Measurements from ENCODE around the gene SORCS2. TPM values are rescaled to one million over a fixed set of nuclear protein-coding genes. Genes with fewer than 3 reads are reported as not detected.

Gene SORCS2
- total RNA-seq, 1 donor from 2014 or later: not detected

- intact Hi-C loops (cut with micrococcal nuclease): no loop called here
- H3K4me1 Mint-ChIP-seq (ENCODE audit: low read depth): no peaks in the 10 kb centered on the region
- DNase-seq (ENCODE audit: low spot score): no peak
Measured at GRCh38 chr4:7673121-7673520, 480.8 kb downstream of the SORCS2 start.

DNA sequence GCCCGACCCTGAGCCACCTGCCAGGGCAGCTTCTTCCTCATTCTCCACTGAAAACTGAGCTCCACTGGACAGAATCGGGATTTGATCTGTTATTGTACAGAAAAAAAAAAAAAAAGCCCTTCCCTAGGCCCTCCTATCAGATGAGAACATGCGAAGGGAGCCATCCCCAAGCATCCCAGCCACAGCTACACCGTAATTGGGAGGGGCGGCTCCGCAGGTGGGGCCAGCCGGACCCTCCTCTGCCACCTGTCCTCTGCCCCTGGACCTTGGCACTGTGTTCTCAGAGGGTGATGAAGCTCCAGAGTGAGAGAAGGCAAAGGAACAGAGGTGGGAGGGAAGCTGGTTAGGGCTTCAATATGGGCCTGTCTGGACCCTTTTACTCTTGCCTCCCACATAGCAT, 482.4 kb downstream of the SORCS2 start:
- no peak overlapping the region for H3K4me3 Mint-ChIP-seq
- H3K27ac Mint-ChIP-seq: no peak overlapping the region
- H3K27me3 Mint-ChIP-seq (ENCODE audit: insufficient read depth): peaks cover 9% of the 10 kb centered on the region
- DNase-seq (ENCODE audit: low spot score): no peak
- H3K4me1 Mint-ChIP-seq (ENCODE audit: low read depth): no peaks in the 10 kb centered on the region
- intact Hi-C loops (cut with micrococcal nuclease): no loop called here
- no peaks in the 10 kb centered on the region for H3K36me3 Mint-ChIP-seq (ENCODE audit: low read depth)
- no peaks in the 10 kb centered on the region for H3K9me3 Mint-ChIP-seq

More at GRCh38 chr4:7673121-7673520, 480.8 kb downstream of the SORCS2 start:
- no peak overlapping the region for H3K27ac Mint-ChIP-seq
- no peak overlapping the region for H3K4me3 Mint-ChIP-seq
- no peaks in the 10 kb centered on the region for H3K9me3 Mint-ChIP-seq
- H3K36me3 Mint-ChIP-seq (ENCODE audit: low read depth): no peaks in the 10 kb centered on the region
- H3K27me3 Mint-ChIP-seq (ENCODE audit: insufficient read depth): peaks cover 9% of the 10 kb centered on the region

GRCh38 chr4:7675136-7675535, 482.8 kb downstream of the SORCS2 start:
- Mint-ChIP-seq H3K4me1 (ENCODE audit: low read depth) (no peaks in the 10 kb centered on the region), H3K27me3 (ENCODE audit: insufficient read depth) (peaks cover 9% of the 10 kb centered on the region), H3K27ac (no peak overlapping the region), H3K36me3 (ENCODE audit: low read depth) (no peaks in the 10 kb centered on the region), H3K4me3 (no peak overlapping the region), H3K9me3 (no peaks in the 10 kb centered on the region)
- intact Hi-C loops (cut with micrococcal nuclease): no loop called here
- DNase-seq (ENCODE audit: low spot score): no peak

- no peak overlapping the region for H3K27ac Mint-ChIP-seq
- intact Hi-C loops (cut with micrococcal nuclease): no loop called here
- H3K27me3 Mint-ChIP-seq (ENCODE audit: insufficient read depth): peaks cover 9% of the 10 kb centered on the region
- no peak for DNase-seq (ENCODE audit: low spot score)
- H3K4me1 Mint-ChIP-seq (ENCODE audit: low read depth): no peaks in the 10 kb centered on the region
- H3K36me3 Mint-ChIP-seq (ENCODE audit: low read depth): no peaks in the 10 kb centered on the region
- H3K4me3 Mint-ChIP-seq: no peak overlapping the region
- no peaks in the 10 kb centered on the region for H3K9me3 Mint-ChIP-seq
Measured at GRCh38 chr4:7675612-7676320, 483.4 kb downstream of the SORCS2 start.

- no peaks in the 10 kb centered on the region for H3K36me3 Mint-ChIP-seq (ENCODE audit: low read depth)
- intact Hi-C loops (cut with micrococcal nuclease): no loop called here
- H3K4me1 Mint-ChIP-seq (ENCODE audit: low read depth): no peaks in the 10 kb centered on the region
- no peak for DNase-seq (ENCODE audit: low spot score)
- peaks cover 5% of the 10 kb centered on the region for H3K27me3 Mint-ChIP-seq (ENCODE audit: insufficient read depth)
- no peak overlapping the region for H3K27ac Mint-ChIP-seq
- no peak overlapping the region for H3K4me3 Mint-ChIP-seq
- no peaks in the 10 kb centered on the region for H3K9me3 Mint-ChIP-seq
Measured at GRCh38 chr4:7676398-7676922, 484.1 kb downstream of the SORCS2 start.

- H3K9me3 Mint-ChIP-seq: no peaks in the 10 kb centered on the region
- H3K4me1 Mint-ChIP-seq (ENCODE audit: low read depth): no peaks in the 10 kb centered on the region
- DNase-seq (ENCODE audit: low spot score): no peak
- no peaks in the 10 kb centered on the region for H3K36me3 Mint-ChIP-seq (ENCODE audit: low read depth)
- no peak overlapping the region for H3K27ac Mint-ChIP-seq
- intact Hi-C loops (cut with micrococcal nuclease): no loop called here
- H3K27me3 Mint-ChIP-seq (ENCODE audit: insufficient read depth): peaks cover under 1% of the 10 kb centered on the region
- H3K4me3 Mint-ChIP-seq: no peak overlapping the region
Measured at GRCh38 chr4:7677086-7677485, 484.7 kb downstream of the SORCS2 start.

GRCh38 chr4:7677799-7678301, 485.5 kb downstream of the SORCS2 start:
- DNase-seq (ENCODE audit: low spot score): no peak
- Mint-ChIP-seq H3K36me3 (ENCODE audit: low read depth) (no peaks in the 10 kb centered on the region), H3K4me1 (ENCODE audit: low read depth) (no peaks in the 10 kb centered on the region), H3K9me3 (no peaks in the 10 kb centered on the region), H3K27ac (no peak overlapping the region), H3K27me3 (ENCODE audit: insufficient read depth) (no peaks in the 10 kb centered on the region), H3K4me3 (no peak overlapping the region)
- intact Hi-C loops (cut with micrococcal nuclease): no loop called here

- Mint-ChIP-seq H3K27ac (no peak overlapping the region), H3K36me3 (ENCODE audit: low read depth) (no peaks in the 10 kb centered on the region), H3K4me3 (no peak overlapping the region), H3K9me3 (no peaks in the 10 kb centered on the region), H3K4me1 (ENCODE audit: low read depth) (no peaks in the 10 kb centered on the region), H3K27me3 (ENCODE audit: insufficient read depth) (no peaks in the 10 kb centered on the region)
- no peak for DNase-seq (ENCODE audit: low spot score)
- intact Hi-C loops (cut with micrococcal nuclease): no loop called here
Measured at GRCh38 chr4:7678318-7678852, 486.0 kb downstream of the SORCS2 start.

- no peaks in the 10 kb centered on the region for H3K4me1 Mint-ChIP-seq (ENCODE audit: low read depth)
- no peak overlapping the region for H3K27ac Mint-ChIP-seq
- DNase-seq (ENCODE audit: low spot score): no peak
- intact Hi-C loops (cut with micrococcal nuclease): no loop called here
- no peaks in the 10 kb centered on the region for H3K27me3 Mint-ChIP-seq (ENCODE audit: insufficient read depth)
- H3K36me3 Mint-ChIP-seq (ENCODE audit: low read depth): no peaks in the 10 kb centered on the region
- H3K9me3 Mint-ChIP-seq: no peaks in the 10 kb centered on the region
- H3K4me3 Mint-ChIP-seq: no peak overlapping the region
Measured at GRCh38 chr4:7679406-7680040, 487.2 kb downstream of the SORCS2 start.

GRCh38 chr4:7680106-7680505, 487.8 kb downstream of the SORCS2 start:
- no peaks in the 10 kb centered on the region for H3K27me3 Mint-ChIP-seq (ENCODE audit: insufficient read depth)
- H3K4me1 Mint-ChIP-seq (ENCODE audit: low read depth): no peaks in the 10 kb centered on the region
- intact Hi-C loops (cut with micrococcal nuclease): no loop called here

DNA sequence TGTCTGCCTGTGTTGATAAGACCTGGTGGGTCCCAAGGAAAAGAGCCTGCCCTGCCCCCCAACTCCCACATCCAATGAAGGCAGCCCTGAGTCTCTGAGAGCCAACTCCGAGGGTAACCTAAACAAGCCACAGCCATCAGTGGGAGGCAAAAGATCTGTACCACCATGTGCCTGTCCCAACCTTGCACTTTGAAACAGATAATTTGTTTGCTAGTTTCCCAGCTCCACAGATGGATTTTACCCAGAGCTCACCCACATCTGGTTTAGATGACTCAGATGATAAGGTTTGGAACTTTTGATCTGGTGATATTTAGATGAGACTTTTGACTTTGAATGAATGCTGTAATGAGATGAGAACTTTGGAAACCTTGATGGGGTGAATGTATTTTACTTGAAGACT, 488.4 kb downstream of the SORCS2 start:
- H3K27ac Mint-ChIP-seq: no peak overlapping the region
- H3K36me3 Mint-ChIP-seq (ENCODE audit: low read depth): no peaks in the 10 kb centered on the region
- H3K4me3 Mint-ChIP-seq: no peak overlapping the region
- intact Hi-C loops (cut with micrococcal nuclease): no loop called here
- H3K9me3 Mint-ChIP-seq: no peaks in the 10 kb centered on the region
- no peak for DNase-seq (ENCODE audit: low spot score)
- no peaks in the 10 kb centered on the region for H3K4me1 Mint-ChIP-seq (ENCODE audit: low read depth)
- no peaks in the 10 kb centered on the region for H3K27me3 Mint-ChIP-seq (ENCODE audit: insufficient read depth)

More at GRCh38 chr4:7680106-7680505, 487.8 kb downstream of the SORCS2 start:
- Mint-ChIP-seq H3K4me3 (no peak overlapping the region), H3K36me3 (ENCODE audit: low read depth) (no peaks in the 10 kb centered on the region), H3K9me3 (no peaks in the 10 kb centered on the region), H3K27ac (no peak overlapping the region)
- no peak for DNase-seq (ENCODE audit: low spot score)

- H3K27me3 Mint-ChIP-seq (ENCODE audit: insufficient read depth): no peaks in the 10 kb centered on the region
- H3K9me3 Mint-ChIP-seq: no peaks in the 10 kb centered on the region
- no peak overlapping the region for H3K4me3 Mint-ChIP-seq
- intact Hi-C loops (cut with micrococcal nuclease): no loop called here
- no peak for DNase-seq (ENCODE audit: low spot score)
- H3K4me1 Mint-ChIP-seq (ENCODE audit: low read depth): no peaks in the 10 kb centered on the region
- H3K27ac Mint-ChIP-seq: no peak overlapping the region
- no peaks in the 10 kb centered on the region for H3K36me3 Mint-ChIP-seq (ENCODE audit: low read depth)
Measured at GRCh38 chr4:7683126-7683703, 490.9 kb downstream of the SORCS2 start.

GRCh38 chr4:7684294-7684693, 492.0 kb downstream of the SORCS2 start:
- Mint-ChIP-seq H3K36me3 (ENCODE audit: low read depth) (no peaks in the 10 kb centered on the region), H3K4me1 (ENCODE audit: low read depth) (no peaks in the 10 kb centered on the region), H3K27me3 (ENCODE audit: insufficient read depth) (no peaks in the 10 kb centered on the region), H3K4me3 (no peak overlapping the region), H3K27ac (no peak overlapping the region), H3K9me3 (no peaks in the 10 kb centered on the region)
- intact Hi-C loops (cut with micrococcal nuclease): no loop called here
- DNase-seq (ENCODE audit: low spot score): no peak

Data from activated T-helper 1 cell treated with anti-CD3 and anti-CD28 coated beads, Interleukin-12 subunit alpha, Interleukin-12 subunit beta, Interleukin-2, Interleukin-4 antibody, amounts not matched to agents 30 ng/mL and 10 ng/mL and 1 ng/mL, durations not matched to agents 14 hours and 24 hours and 36 hours (primary cell).